HG03521 (cell line): ENCODE results near the gene SERINC5.
"Not testable (repeated sequence)": the region's sequence is repeated elsewhere in the genome, so short reads cannot be mapped to it uniquely, and the experiment has no call there.

ENCODE experiments used
- ATAC-seq: cut with Tn5 transposase; IDR thresholded peaks from one replicate; pipeline ENCODE4 v1.9.1; 2021; ENCODE audit warnings: mild to moderate bottlenecking, moderate library complexity; ENCODE audit not compliant: unreplicated experiment

The SERINC5 gene

DNA sequence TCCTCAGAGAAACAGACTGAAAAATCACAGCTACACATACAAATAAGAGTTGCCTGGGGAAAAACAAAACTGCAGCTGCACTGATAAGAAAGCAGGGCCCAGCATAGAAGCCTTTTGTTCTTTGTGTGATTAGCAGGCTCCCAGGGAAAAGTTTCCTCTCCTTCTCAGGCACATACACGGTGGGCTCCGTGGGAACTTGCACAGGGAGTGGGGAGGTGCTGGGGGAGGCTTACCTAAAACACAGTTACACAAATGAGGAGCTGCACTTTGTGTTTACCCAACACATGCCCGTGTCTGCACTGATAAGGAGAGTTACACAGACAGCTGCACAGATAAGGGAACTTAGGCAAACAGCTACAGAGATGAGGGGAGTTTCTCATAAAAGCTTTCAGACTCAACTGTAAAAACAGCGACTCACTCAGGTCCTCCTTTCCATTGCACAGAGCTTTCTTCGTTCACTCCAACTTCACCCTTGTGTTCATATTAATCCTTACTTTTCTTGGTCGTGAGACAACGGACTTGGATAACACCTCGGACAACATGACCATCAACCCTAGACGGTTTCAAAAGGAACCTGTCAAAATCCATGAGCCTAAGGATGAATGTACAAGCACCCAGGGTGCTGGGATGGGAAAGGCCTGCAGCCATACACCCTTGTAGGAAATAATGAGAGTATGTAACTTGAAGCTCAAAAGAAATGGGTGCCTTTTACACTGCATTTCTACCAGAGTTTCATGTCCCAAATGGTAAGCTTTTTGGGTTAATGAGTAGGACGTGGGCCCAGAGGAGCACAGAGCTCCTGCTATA, 50.8 kb downstream of the SERINC5 start:
- ATAC-seq = no peak

GRCh38 chr5:80201763-80202162, 54.1 kb downstream of the SERINC5 start:
- ATAC-seq = not testable (repeated sequence)

GRCh38 chr5:80198920-80199319, 56.9 kb downstream of the SERINC5 start:
- ATAC-seq = no peak

- ATAC-seq = no peak
Observed at GRCh38 chr5:80198399-80198798, 57.4 kb downstream of the SERINC5 start.

GRCh38 chr5:80195837-80196400, 59.9 kb downstream of the SERINC5 start:
- no peak for ATAC-seq

- no peak for ATAC-seq
Observed at GRCh38 chr5:80194468-80194867, 61.4 kb downstream of the SERINC5 start.

DNA sequence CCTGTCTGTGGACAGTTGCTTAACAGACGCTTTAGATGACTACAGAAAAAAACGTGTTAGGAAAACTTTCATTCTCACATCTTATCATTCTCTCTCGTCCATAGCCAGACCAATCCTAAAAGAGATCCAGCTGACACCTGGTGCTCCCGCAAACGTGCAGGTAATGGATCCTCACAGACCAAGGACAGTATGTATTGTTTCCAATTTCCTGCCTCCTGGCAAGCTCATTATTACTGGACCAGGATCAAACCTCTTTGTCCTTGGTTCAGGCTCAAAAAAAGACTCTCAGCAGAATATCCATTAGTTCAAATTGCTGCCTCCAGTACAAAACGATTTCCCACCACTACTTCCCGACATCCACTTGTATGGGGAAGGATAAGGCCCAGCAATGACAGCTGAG, 62.4 kb downstream of the SERINC5 start:
- ATAC-seq = no peak

DNA sequence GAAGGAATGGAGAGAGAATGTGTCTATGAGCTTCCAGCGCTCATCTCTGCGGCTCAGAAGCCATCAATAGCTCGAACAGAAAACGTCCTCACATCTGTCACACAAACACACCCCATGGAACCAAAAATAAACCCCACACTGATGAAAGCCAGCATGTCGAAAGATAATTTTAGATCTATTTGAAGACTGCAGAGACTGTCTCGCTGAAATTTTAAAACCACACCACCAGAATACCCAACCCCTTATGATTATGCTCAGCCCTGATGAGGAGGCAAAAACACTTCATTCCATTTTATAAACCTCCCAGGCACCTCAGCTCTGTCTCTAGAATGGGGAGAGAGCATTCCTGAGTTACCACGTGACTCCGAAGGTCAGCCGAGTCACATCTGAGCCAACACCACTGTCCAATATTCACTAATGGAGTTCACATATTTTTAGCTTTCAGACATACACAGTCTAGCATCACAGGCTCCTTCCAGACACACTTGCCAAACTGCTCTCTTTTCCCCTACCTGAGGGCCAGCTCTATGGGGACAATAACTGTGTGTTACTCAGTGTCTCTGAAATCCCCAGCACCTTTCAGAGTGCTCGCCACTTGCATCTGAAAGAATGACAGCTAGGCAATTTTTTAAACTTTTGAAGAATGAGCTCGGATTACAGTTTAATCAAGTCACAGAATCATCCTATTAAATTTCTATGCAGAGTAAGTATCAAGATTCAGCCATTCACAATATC, 63.2 kb downstream of the SERINC5 start:
- no peak for ATAC-seq

DNA sequence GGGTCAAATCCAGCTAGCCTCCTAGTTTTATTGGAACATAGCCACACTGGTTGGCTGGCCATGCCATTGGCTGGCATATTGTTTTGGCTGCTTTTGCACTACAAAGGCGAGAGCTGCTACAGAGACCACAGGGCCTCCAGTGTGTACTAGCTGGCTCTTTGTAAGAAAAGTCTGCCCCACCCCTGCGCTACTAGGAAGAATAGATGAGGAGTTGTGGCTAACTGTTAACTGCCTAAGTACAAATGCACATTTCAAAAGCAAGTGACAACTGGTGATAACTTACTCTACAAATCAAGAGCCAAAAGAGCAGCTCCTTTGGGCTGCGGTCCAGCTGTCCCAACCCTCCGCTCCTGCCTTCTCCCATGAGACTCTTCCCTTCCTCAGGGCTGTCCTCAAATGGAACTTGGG, 63.9 kb downstream of the SERINC5 start:
- no peak for ATAC-seq

DNA sequence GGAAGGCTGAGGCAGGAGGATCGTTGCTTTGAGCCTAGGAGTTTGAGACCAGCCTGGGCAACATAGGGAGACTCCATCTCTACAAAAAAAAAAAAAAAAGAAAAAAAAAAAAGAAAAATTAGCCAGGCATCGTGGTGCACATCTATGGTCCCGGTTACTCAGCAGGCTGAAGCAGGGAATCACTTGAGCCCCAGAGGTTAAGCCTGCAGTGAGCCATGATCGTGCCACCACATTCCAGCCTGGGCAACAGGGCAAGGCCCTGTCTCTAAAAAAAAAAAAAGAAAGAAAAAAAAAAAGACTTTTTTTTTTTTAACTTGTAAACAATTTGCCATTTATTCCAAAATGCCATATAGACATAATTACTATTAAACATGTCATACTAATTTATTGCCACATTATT, 64.5 kb downstream of the SERINC5 start:
- ATAC-seq = no peak

GRCh38 chr5:80190960-80191359, 64.9 kb downstream of the SERINC5 start:
- ATAC-seq = no peak

DNA sequence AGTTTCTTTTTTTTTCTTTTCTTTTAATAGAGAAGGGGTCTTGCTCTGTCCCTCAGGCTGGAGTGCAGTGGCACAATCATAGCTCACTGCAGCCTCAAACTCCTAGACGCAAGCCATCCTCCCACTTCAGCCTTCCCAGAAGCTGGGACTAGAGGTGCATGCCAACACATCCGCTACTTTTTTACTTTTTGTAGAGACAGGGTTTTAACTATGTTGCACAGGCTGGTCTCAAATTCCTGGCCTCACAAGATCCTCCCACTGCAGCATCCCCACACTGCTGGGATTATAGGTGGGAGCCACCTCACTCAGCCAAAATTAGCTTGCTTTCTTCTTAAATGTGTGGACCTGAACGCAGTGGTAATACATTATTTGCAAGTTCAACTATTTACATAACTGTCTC, 66.1 kb downstream of the SERINC5 start:
- no peak for ATAC-seq

DNA sequence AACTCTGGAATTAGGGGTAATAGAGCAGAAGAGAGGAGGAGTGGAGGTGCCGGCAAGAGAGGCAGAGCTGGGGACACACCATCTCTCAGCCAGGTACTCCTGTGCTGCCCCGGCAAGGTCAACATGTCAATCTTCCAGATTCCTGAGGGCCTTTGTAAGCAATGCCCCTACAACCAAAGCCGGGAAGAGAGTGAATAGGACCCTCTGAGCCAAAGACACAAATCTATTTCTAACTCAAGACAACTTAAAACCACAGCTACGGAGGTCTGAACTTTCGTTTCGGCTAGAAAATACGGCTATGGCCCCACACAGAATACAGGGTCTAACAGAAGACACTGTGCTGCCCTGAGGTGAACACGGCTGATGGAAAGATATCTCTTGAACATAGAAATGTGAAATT, 66.6 kb downstream of the SERINC5 start:
- no peak for ATAC-seq

GRCh38 chr5:80187421-80188090, 68.3 kb downstream of the SERINC5 start:
- no peak for ATAC-seq

DNA sequence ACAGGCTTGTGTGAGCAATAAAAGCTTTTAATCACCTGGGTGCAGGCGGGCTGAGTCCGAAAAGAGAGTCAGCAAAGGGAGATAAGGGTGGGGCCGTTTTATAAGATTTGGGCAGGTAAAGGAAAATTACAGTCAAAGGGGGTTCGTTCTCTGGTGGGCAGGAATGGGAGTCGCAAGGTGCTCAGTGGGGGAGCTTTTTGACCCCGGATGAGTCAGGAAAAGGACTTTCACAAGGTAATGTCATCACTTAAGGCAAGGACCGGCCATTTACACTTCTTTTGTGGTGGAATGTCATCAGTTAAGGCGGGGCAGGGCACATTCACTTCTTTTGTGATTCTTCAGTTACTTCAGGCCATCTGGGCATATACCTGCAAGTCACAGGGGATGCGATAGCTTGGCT, 70.3 kb downstream of the SERINC5 start:
- ATAC-seq = not testable (repeated sequence)

DNA sequence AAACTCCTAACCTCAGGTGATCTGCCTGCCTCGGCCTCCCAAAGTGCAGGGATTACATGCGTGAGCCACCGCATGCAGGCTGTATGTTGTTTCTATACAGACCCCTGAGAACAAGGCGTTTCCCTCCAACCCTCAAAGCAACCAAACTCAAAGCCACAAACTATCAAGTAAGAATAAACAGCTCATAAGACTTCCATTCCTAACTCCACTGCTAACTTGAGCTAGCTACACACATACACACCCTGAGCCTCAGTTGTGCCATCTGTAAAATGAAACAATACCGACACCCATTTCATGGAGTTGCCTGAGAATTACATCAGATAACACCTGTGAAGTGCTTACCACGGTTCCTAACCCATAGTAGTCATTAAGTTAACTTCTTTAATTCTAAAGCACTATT, 70.8 kb downstream of the SERINC5 start:
- no peak for ATAC-seq

DNA sequence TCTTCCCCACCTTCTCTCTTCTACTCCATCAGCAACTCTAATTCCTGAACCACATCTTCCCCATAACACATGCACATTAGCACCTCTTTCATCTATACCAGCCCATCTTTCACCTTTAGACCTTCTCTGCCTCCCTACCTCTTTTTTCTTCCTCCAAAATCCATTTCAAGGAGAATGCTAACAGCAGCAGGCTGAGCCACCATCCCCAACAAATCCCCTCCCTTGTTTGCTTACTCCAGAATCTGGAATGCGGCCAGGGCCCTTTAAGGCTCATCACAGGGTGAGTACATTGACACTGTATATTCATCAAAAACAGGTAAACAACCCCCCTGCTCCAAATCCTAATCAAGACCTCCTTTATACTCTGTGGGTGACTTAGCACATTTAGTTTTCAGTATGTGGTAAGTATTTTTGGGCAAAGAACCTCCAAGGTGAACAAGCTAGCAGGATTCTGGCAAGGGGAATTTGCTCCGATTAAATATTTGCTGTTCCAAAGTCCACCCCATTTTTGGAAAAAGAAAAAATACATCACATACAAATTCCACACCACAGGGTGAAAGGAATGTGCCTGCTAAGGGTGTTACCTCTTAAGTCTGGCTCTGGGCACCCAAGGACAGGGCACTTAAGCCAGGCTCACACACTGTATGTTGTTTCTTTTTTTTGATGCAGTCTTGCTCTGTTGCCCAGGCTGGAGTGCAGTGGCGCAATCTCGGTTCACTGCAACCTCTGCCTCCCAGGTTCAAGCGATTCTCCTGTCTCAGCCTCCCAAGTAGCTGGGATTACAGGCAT, 71.4 kb downstream of the SERINC5 start:
- ATAC-seq = no peak

GRCh38 chr5:80183728-80184234, 72.1 kb downstream of the SERINC5 start:
- not testable (repeated sequence) for ATAC-seq

DNA sequence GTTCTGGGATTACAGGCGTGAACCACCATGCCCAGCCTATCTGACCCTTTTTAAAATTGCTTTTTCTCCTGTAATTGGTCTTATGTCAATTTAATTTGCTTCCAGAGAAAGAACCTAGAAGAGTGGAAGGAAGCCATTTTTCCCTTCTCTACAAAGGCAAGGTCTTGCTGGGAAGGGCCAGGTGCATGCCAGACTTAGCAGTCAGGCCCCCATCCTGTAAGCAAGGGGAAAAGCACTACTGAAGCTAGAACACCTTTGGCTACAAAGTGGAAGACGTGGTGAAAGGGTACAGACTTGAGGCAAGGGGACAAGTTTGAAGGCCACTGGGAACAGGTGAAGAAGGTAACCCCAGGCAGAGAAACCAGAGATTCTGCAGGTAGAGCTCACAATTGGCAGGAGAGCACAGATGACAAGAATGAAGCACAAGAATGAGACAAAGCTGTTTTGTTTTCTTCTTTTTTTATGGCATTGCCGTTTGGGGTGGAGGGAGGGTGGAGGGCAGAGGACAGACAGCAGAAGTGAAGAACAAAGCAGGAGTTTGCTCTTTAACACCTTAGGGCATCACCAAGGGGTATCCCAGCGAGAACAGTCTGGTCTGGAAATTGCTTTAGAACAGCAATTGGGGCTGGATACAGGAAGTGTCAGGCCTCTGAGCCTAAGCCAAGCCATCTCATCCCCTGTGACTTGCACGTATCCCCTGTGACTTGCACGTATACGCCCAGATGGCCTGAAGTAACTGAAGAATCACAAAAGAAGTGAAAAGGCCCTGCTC, 72.9 kb downstream of the SERINC5 start:
- no peak for ATAC-seq
